ENCODE data around the gene ADAM12.

The ADAM12 gene

DNA sequence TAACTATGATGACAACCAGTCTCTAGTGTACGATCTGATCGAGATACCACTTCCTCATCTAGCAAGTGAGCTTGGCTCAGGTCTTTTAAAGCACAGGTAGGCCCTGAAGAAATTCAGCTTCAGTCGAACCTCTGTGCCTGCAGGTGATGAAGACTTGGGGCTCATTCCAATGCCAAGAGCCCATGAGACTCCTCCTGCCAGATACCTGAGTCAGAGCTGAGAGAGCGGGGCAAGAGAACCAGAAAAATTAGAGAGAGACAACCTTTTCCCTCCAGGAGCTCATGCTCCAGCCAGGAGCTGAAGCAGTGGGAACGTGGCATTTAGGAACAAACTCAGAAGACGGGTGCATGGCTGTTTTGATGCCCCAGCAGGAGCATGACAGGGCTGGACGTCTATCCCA is 259.3 kb downstream of the ADAM12 start:
- no peak overlapping the region for H3K27ac ChIP-seq
- TF ChIP-seq, protein P1, sequence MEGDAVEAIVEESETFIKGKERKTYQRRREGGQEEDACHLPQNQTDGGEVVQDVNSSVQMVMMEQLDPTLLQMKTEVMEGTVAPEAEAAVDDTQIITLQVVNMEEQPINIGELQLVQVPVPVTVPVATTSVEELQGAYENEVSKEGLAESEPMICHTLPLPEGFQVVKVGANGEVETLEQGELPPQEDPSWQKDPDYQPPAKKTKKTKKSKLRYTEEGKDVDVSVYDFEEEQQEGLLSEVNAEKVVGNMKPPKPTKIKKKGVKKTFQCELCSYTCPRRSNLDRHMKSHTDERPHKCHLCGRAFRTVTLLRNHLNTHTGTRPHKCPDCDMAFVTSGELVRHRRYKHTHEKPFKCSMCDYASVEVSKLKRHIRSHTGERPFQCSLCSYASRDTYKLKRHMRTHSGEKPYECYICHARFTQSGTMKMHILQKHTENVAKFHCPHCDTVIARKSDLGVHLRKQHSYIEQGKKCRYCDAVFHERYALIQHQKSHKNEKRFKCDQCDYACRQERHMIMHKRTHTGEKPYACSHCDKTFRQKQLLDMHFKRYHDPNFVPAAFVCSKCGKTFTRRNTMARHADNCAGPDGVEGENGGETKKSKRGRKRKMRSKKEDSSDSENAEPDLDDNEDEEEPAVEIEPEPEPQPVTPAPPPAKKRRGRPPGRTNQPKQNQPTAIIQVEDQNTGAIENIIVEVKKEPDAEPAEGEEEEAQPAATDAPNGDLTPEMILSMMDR (conservative IDR thresholded peaks at IDR 0.05), result no peak

GRCh38 chr10:126128581-126128980 is 259.7 kb downstream of the ADAM12 start:
- TF ChIP-seq, protein P1 (conservative IDR thresholded peaks at IDR 0.05), result no peak
- no peak overlapping the region for H3K27ac ChIP-seq

DNA sequence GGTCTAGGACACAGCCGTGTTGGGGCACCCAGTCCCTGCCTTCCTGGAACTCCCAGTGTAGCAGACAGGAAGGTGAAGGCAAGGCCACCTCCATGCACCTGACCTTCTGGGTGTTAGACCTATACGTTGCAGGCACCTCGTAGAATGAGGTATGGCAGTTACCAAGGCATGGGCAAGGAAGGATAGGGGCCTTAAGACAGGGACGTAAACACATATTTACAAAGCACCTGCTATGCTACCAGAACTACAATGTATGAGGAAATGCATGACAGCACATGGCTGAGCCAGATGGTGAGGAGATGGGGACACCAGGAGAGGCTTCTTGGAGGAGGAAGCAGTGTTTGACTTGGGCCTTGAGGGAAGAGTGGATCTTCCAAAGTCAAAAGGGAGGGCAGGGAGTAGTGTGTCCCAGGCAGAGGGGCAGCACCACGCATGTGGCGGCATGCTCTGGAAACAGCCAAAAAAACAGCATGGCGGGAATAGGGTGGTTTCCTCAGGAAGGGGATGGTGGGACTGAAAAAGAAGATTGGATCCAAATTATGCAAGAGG is 260.7 kb downstream of the ADAM12 start:
- TF ChIP-seq, protein P1 (conservative IDR thresholded peaks at IDR 0.05), result no peak
- H3K27ac ChIP-seq, result no peak overlapping the region

- TF ChIP-seq, protein P1 (conservative IDR thresholded peaks at IDR 0.05), result no peak
- no peak overlapping the region for H3K27ac ChIP-seq
Observed at GRCh38 chr10:126126866-126127265, 261.4 kb downstream of the ADAM12 start.

GRCh38 chr10:126126023-126126422 is 262.3 kb downstream of the ADAM12 start:
- TF ChIP-seq, protein P1 (conservative IDR thresholded peaks at IDR 0.05), result no peak
- H3K27ac ChIP-seq, result no peak overlapping the region

- TF ChIP-seq, protein P1 (conservative IDR thresholded peaks at IDR 0.05), result no peak
Observed at GRCh38 chr10:126124668-126125349, 263.5 kb downstream of the ADAM12 start.

GRCh38 chr10:126124046-126124445 is 264.2 kb downstream of the ADAM12 start:
- TF ChIP-seq, protein P1 (conservative IDR thresholded peaks at IDR 0.05), result no peak
- no peak overlapping the region for H3K27ac ChIP-seq

More at GRCh38 chr10:126124668-126125349, 263.5 kb downstream of the ADAM12 start:
- no peak overlapping the region for H3K27ac ChIP-seq
